Measurements from ENCODE around the gene SMIM17. TPM values are rescaled to one million over a fixed set of nuclear protein-coding genes. Genes with fewer than 3 reads are reported as not detected.

SMIM17 gene
- total RNA-seq, 4 donors from 2014 or later = 1.8 TPM; not detected in 3

DNA sequence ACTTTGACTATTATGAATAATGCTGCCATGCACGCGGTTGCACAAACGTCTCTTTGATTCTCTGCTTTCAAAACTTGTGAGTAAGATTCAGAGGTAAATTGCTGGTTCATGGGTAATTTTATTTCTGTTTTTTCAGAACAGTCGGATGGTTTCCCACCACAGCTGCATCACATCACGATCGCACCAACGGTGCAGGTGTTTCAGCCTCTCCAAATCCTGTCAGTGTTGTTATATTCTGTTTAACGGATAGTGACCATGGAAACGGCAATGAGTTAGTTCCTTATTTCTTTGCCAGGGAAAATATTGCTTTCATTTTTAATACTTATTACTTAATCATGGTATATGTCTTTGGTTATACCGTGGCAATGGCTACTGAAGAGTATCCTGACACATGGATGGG, 47.7 kb downstream of the SMIM17 start:
- Histone ChIP-seq H3K36me3 (no peaks in the 10 kb centered on the region), H3K4me1 (no peaks in the 10 kb centered on the region), H3K4me3 (no peak overlapping the region), H3K27ac (no peak overlapping the region), H3K27me3 (no peaks in the 10 kb centered on the region), H3K9me3 (no peaks in the 10 kb centered on the region)
- WGBS = 78% methylated on average over 10 of the region's 10 CpGs
- TF ChIP-seq POLR2AphosphoS5 (IDR thresholded peaks at IDR 0.05) = no peak
- TF ChIP-seq, protein P1, sequence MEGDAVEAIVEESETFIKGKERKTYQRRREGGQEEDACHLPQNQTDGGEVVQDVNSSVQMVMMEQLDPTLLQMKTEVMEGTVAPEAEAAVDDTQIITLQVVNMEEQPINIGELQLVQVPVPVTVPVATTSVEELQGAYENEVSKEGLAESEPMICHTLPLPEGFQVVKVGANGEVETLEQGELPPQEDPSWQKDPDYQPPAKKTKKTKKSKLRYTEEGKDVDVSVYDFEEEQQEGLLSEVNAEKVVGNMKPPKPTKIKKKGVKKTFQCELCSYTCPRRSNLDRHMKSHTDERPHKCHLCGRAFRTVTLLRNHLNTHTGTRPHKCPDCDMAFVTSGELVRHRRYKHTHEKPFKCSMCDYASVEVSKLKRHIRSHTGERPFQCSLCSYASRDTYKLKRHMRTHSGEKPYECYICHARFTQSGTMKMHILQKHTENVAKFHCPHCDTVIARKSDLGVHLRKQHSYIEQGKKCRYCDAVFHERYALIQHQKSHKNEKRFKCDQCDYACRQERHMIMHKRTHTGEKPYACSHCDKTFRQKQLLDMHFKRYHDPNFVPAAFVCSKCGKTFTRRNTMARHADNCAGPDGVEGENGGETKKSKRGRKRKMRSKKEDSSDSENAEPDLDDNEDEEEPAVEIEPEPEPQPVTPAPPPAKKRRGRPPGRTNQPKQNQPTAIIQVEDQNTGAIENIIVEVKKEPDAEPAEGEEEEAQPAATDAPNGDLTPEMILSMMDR (IDR thresholded peaks at IDR 0.05) = no peak
- no peak for TF ChIP-seq POLR2A (IDR thresholded peaks at IDR 0.05)
- no peak for TF ChIP-seq EP300 (IDR thresholded peaks at IDR 0.05)
- no peak for DNase-seq (ENCODE audit: low spot score in 2 of 2)

DNA sequence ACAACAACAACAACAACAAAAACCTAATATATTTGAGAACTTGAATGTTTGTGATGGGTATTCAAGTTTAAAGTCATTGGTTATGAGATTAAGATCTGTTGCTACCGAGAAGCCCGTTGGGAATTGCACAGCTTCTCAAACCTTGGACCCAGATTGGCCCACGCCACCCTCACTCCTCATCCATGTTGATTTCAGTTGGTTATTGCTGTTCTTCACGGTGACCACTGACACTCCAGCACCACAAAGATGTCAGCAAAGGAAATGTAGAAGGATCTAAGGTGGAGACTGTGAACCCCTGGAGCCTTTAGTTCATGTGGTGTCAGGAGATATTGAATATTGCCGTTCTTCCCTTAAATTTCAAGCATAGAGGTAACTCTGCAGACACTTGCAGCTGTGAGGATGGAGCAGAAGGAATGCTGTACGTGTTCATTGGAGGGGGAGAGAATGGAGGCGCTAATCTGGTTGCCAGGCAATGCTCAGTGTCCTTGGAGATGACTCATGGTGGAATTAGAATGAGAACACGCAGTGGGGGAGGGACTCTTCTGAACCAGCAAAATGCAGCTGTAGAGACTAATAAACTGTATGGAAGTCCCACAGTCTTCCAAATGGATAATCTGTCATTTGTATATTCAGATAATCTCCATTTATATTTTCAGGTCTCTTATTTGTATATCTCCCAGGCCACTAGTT, 49.4 kb downstream of the SMIM17 start:
- Histone ChIP-seq H3K27me3 (no peaks in the 10 kb centered on the region), H3K9me3 (no peaks in the 10 kb centered on the region), H3K4me1 (no peaks in the 10 kb centered on the region), H3K36me3 (no peaks in the 10 kb centered on the region), H3K4me3 (no peak overlapping the region), H3K27ac (no peak overlapping the region)
- TF ChIP-seq POLR2A (IDR thresholded peaks at IDR 0.05) = no peak
- TF ChIP-seq POLR2AphosphoS5 (IDR thresholded peaks at IDR 0.05) = no peak
- TF ChIP-seq, protein P1 (IDR thresholded peaks at IDR 0.05) = no peak
- TF ChIP-seq EP300 (IDR thresholded peaks at IDR 0.05) = no peak
- 69% methylated on average over 8 of the region's 8 CpGs for WGBS
- DNase-seq (ENCODE audit: low spot score in 2 of 2) = no peak

DNA sequence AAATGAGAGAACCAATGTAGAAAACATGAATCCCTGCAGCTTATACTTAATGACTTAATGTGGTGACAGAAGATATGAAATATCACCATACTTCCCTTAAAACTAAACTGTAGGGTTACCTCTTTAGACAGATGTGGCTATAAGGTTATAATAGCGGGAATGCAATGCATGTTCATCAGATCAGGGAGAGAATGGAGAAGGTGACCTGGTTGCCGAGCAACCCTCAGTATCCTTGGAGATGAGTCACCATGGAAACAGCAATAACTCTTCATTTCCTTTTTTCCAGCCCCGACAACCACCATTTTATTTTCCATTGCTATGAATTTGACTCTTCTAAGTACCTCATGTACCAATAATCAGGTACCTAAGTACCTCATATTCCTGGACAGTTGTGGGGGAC, 56.6 kb downstream of the SMIM17 start:
- Histone ChIP-seq H3K27me3 (no peaks in the 10 kb centered on the region), H3K4me1 (no peaks in the 10 kb centered on the region), H3K27ac (no peak overlapping the region), H3K9me3 (peaks cover 6% of the 10 kb centered on the region), H3K4me3 (no peak overlapping the region), H3K36me3 (no peaks in the 10 kb centered on the region)
- WGBS = 63% methylated on average over 3 of the region's 3 CpGs
- no peak for DNase-seq (ENCODE audit: low spot score in 2 of 2)
- TF ChIP-seq, protein P1 (IDR thresholded peaks at IDR 0.05) = no peak
- TF ChIP-seq POLR2A (IDR thresholded peaks at IDR 0.05) (no peak), EP300 (IDR thresholded peaks at IDR 0.05) (no peak), POLR2AphosphoS5 (IDR thresholded peaks at IDR 0.05) (no peak)

DNA sequence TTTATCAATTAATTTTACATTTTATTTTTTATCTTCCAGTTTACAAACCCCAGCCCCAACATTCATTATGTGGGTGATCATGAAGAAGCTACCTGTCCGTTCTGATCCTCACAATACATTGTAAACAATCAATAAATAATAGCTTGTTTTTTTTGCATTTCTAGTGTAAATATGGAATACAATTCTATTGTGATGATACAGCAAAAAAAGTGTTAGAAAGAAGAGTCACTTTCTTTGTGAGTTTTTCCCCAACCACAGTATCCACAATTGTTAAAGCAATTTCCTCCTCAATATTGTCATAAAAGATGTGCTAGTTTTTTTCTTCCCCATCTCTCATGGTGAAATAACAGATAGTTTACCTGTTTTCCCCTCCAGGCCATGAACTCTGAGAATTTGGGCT, 58.9 kb downstream of the SMIM17 start:
- 59% methylated on average over 1 of the region's 1 CpG for WGBS
- H3K27ac ChIP-seq = no peak overlapping the region
- no peaks in the 10 kb centered on the region for H3K27me3 ChIP-seq
- H3K36me3 ChIP-seq = no peaks in the 10 kb centered on the region
- TF ChIP-seq, protein P1 (IDR thresholded peaks at IDR 0.05) = no peak
- TF ChIP-seq POLR2AphosphoS5 (IDR thresholded peaks at IDR 0.05) = no peak
- no peak for TF ChIP-seq POLR2A (IDR thresholded peaks at IDR 0.05)
- TF ChIP-seq EP300 (IDR thresholded peaks at IDR 0.05) = no peak
- peaks cover 6% of the 10 kb centered on the region for H3K9me3 ChIP-seq
- H3K4me1 ChIP-seq = no peaks in the 10 kb centered on the region
- no peak for DNase-seq (ENCODE audit: low spot score in 2 of 2)
- H3K4me3 ChIP-seq = no peak overlapping the region

DNA sequence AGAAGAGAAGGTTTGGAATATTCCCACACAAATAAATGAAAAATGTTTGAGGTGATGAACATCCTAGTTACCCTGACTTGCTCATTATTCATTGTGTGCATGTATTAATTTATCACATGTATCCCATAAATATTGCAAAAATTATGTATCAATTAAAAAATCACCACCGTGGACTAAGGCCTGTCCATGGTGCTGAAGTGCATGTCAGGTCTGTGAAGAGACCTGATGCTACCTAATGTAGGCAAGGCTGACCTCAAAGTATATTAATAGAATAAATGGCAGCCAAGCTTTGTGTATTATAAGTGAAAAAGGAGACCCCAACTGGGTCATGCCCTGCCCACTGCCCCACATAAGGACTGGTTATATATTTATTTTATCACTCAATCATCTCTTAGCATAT, 63.0 kb downstream of the SMIM17 start:
- WGBS = 59% methylated on average over 1 of the region's 1 CpG
- H3K27me3 ChIP-seq = no peaks in the 10 kb centered on the region
- DNase-seq (ENCODE audit: low spot score in 2 of 2) = no peak
- H3K36me3 ChIP-seq = no peaks in the 10 kb centered on the region
- no peak overlapping the region for H3K27ac ChIP-seq
- H3K4me1 ChIP-seq = no peaks in the 10 kb centered on the region
- H3K9me3 ChIP-seq = peaks cover 11% of the 10 kb centered on the region
- TF ChIP-seq POLR2AphosphoS5 (IDR thresholded peaks at IDR 0.05) (no peak), POLR2A (IDR thresholded peaks at IDR 0.05) (no peak), EP300 (IDR thresholded peaks at IDR 0.05) (no peak)
- TF ChIP-seq, protein P1 (IDR thresholded peaks at IDR 0.05) = no peak
- H3K4me3 ChIP-seq = no peak overlapping the region

Other genes starting within 250 kb of the SMIM17 start
- gene ZNF582, start 249.6 kb upstream of the SMIM17 start, total RNA-seq = 1 to 10 TPM; 2.6 to 5.2 (median 3.1) TPM
- gene ZNF583, start 238.8 kb upstream of the SMIM17 start, total RNA-seq = 1 to 10 TPM; 1.5 to 3.2 (median 2.3) TPM
- 1 to 10 TPM; 2.5 to 6.3 (median 5.0) TPM for gene ZNF667, start 165.8 kb upstream of the SMIM17 start, total RNA-seq
- 1 to 10 TPM; 2.2 to 8.1 (median 3.9) TPM for gene ZNF471, start 135.3 kb upstream of the SMIM17 start, total RNA-seq
- 10 to 100 TPM in 1 of 4 donors, 1 to 10 TPM in 3; 3.3 to 15.2 (median 5.0) TPM for gene ZFP28, start 104.2 kb upstream of the SMIM17 start, total RNA-seq
- 1 to 10 TPM; 1.0 to 3.4 (median 1.5) TPM for gene ZNF470, start 75.7 kb upstream of the SMIM17 start, total RNA-seq
- 10 to 100 TPM in 1 of 4 donors, 1 to 10 TPM in 3; 5.0 to 15.9 (median 7.5) TPM for gene ZNF71, start 47.9 kb upstream of the SMIM17 start, total RNA-seq
- gene ZNF835, start 28.6 kb downstream of the SMIM17 start, total RNA-seq = 1 to 10 TPM in 3 of 4 donors, under 1 TPM in 1; 0.34 to 2.0 (median 1.5) TPM
- 10 to 100 TPM in 1 of 4 donors, 1 to 10 TPM in 3; 4.0 to 11.5 (median 5.8) TPM for gene PEG3, start 197.6 kb downstream of the SMIM17 start, total RNA-seq
- gene ZIM2, start 197.6 kb downstream of the SMIM17 start, total RNA-seq = under 1 TPM in 1 of 4 donors, not detected in 3; 0.72 TPM

All from suprapubic skin (tissue), 4 donors.